ENCODE measurements around the gene GRK5. TPM values are rescaled to one million over a fixed set of nuclear protein-coding genes. Genes with fewer than 3 reads are reported as not detected.

GRK5 gene
- total RNA-seq, 1 experiment from 2014 or later: 2.3 TPM

- H3K4me3 Mint-ChIP-seq: no peak overlapping the region
- H3K4me1 Mint-ChIP-seq: no peaks in the 10 kb centered on the region
- H3K9me3 Mint-ChIP-seq: peaks cover 4% of the 10 kb centered on the region; the same call in 1 of the 2 replicates
- TF ChIP-seq ATF6 (CRISPR knock-in tag; IDR thresholded peaks at IDR 0.05) (no peak), SOX15 (CRISPR knock-in tag; IDR thresholded peaks at IDR 0.05) (no peak), RORB (CRISPR knock-in tag; IDR thresholded peaks at IDR 0.05) (no peak), IRF2 (CRISPR knock-in tag; IDR thresholded peaks at IDR 0.05; ENCODE audit: borderline replicate concordance, low read depth) (no peak), E2F1 (CRISPR knock-in tag; IDR thresholded peaks at IDR 0.05) (no peak), E2F4 (CRISPR knock-in tag; IDR thresholded peaks at IDR 0.05; ENCODE audit: borderline replicate concordance, low read depth) (no peak), ERG (CRISPR knock-in tag; IDR thresholded peaks at IDR 0.05) (no peak)
- ChIA-PET POLR2A (no interaction called here), CTCF (no interaction called here)
- H3K27me3 Mint-ChIP-seq (ENCODE audit: low read depth): no peaks in the 10 kb centered on the region
- DNase-seq (ENCODE audit: low spot score) (no peak), ATAC-seq (no peak)
- no peak overlapping the region for H3K27ac Mint-ChIP-seq
- H3K36me3 Mint-ChIP-seq: no peaks in the 10 kb centered on the region
Measured at GRCh38 chr10:119383174-119383856, 175.9 kb downstream of the GRK5 start.

- no peak for DNase-seq (ENCODE audit: low spot score)
- CTCF ChIA-PET: no interaction called here
- Mint-ChIP-seq H3K36me3 (no peaks in the 10 kb centered on the region), H3K27ac (0 out of 2 replicates have a peak overlapping the region, but pooled peaks have one; percentile 1), H3K27me3 (ENCODE audit: low read depth) (no peaks in the 10 kb centered on the region), H3K4me1 (no peaks in the 10 kb centered on the region), H3K4me3 (no peak overlapping the region), H3K9me3 (peaks cover 8% of the 10 kb centered on the region; the same call in 1 of the 2 replicates)
- POLR2A ChIA-PET: no interaction called here
- TF ChIP-seq PRRX2 (CRISPR knock-in tag; IDR thresholded peaks at IDR 0.05): no peak
- TF ChIP-seq ZBTB43 (CRISPR knock-in tag; IDR thresholded peaks at IDR 0.05): no peak
- TF ChIP-seq CTCF (IDR thresholded peaks at IDR 0.05): no peak
- TF ChIP-seq MLX (CRISPR knock-in tag; IDR thresholded peaks at IDR 0.05): no peak
- no peak for TF ChIP-seq CREB1 (CRISPR knock-in tag; IDR thresholded peaks at IDR 0.05)
- no peak for TF ChIP-seq ZNF671 (CRISPR knock-in tag; IDR thresholded peaks at IDR 0.05)
- no peak for TF ChIP-seq CBFB (CRISPR knock-in tag; IDR thresholded peaks at IDR 0.05; ENCODE audit: low read depth)
- no peak for TF ChIP-seq ZNF317 (CRISPR knock-in tag; IDR thresholded peaks at IDR 0.05; ENCODE audit: borderline replicate concordance, low read depth)
- no peak for ATAC-seq
Measured at GRCh38 chr10:119384127-119384526, 176.8 kb downstream of the GRK5 start.
